GDM1 (cell line): ENCODE data around the gene OR4K2.
"Not testable (repeated sequence)": the region's sequence is repeated elsewhere in the genome, so short reads cannot be mapped to it uniquely, and the experiment has no call there.

Source experiments
- DNase-seq: peaks from one replicate; lab custom pipeline; 2025; lab: John Stamatoyannopoulos, UW

The OR4K2 gene

DNA sequence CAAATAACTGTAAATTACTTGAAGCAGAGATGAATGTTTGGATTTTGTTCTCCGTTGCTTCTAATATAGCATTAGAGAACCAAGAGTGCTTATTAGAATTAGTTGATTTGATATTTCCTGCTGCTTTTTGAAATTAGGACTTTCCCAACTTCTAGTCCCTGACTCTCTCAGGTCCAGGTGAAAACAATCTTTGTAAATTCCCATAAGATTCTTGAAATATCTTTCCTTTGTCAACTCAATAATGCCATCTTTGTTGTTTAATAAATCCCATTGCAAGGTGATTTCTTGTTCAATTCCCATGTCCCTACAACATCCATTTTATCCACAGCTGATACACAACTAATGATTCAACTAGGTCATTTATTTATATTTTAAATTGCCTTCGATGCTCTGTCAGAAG lies at the start of gene OR4K2:
TSS of gene OR4K2 (plus strand) at position 301 of the 400 bp plus-strand sequence. CDS start 1,126 bp downstream, outside the sequence.
- DNase-seq = no peak

DNA sequence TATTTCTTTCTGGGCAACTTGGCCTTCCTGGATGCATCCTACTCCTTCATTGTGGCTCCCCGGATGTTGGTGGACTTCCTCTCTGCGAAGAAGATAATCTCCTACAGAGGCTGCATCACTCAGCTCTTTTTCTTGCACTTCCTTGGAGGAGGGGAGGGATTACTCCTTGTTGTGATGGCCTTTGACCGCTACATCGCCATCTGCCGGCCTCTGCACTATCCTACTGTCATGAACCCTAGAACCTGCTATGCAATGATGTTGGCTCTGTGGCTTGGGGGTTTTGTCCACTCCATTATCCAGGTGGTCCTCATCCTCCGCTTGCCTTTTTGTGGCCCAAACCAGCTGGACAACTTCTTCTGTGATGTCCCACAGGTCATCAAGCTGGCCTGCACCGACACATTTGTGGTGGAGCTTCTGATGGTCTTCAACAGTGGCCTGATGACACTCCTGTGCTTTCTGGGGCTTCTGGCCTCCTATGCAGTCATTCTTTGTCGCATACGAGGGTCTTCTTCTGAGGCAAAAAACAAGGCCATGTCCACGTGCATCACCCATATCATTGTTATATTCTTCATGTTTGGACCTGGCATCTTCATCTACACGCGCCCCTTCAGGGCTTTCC lies 47.2 kb upstream of the OR4K2 start:
- DNase-seq = not testable (repeated sequence)

- no peak for DNase-seq
Observed at GRCh38 chr14:19828314-19828713, 46.6 kb upstream of the OR4K2 start.

GRCh38 chr14:19834203-19834848 lies 40.6 kb upstream of the OR4K2 start:
- not testable (repeated sequence) for DNase-seq

GRCh38 chr14:19838433-19838832 lies 36.5 kb upstream of the OR4K2 start:
- no peak for DNase-seq

- no peak for DNase-seq
Observed at GRCh38 chr14:19851365-19851764, 23.6 kb upstream of the OR4K2 start.

DNA sequence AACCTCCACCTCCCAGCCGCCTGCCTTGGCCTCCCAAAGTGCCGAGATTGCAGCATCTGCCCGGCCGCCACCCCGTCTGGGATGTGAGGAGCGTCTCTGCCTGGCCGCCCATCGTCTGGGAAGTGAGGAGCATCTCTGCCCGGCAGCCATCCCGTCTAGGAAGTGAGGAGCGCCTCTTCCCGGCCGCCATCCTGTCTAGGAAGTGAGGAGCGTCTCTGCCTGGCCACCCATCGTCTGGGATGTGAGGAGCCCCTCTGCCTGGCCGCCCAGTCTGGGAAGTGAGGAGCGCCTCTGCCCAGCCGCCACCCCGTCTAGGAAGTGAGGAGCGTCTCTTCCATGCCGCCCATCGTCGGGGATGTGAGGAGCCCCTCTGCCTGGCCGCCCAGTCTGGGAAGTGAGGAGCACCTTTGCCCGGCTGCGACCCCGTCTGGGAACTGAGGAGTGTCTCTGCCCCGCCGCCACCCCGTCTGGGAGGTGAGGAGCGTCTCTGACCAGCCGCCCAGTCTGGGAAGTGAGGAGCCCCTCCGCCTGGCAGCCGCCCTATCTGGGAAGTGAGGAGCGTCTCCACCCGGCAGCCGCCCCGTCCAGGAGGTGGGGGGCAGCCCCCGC lies 8.8 kb upstream of the OR4K2 start:
- not testable (repeated sequence) for DNase-seq

- DNase-seq = no peak
Observed at GRCh38 chr14:19873178-19873577, 1.8 kb upstream of the OR4K2 start.

DNA sequence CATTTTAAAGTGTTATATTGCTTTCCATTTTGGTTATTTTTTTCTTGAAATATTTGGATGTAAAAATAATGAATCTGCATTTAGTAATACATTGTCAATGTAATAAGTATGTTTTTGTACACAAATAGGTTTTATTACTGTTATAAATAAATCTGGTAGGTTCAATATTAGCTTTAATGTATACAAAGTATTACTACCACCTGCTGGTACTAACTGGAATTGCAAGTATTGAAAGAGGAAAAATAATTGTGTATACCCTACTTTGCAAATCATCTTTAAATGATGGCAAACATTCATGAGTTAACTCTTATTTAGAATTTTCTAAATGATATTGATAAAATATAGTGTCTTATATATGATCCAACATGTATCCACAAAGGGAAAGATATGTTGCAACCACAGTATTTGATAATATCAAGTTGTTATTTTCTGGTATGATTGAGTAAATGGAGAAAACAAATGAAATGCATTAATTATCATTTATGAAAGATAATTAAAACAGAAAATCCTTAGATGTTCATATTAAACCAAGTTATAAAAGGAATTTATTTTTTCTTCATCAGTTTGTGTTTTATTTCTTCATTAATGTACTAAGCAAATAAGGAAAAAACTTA lies 3.2 kb downstream of the OR4K2 start:
- DNase-seq = no peak

- DNase-seq = no peak
Observed at GRCh38 chr14:19895282-19895681, 20.3 kb downstream of the OR4K2 start.

GRCh38 chr14:19900999-19901398 lies 26.1 kb downstream of the OR4K2 start:
- DNase-seq = no peak

DNA sequence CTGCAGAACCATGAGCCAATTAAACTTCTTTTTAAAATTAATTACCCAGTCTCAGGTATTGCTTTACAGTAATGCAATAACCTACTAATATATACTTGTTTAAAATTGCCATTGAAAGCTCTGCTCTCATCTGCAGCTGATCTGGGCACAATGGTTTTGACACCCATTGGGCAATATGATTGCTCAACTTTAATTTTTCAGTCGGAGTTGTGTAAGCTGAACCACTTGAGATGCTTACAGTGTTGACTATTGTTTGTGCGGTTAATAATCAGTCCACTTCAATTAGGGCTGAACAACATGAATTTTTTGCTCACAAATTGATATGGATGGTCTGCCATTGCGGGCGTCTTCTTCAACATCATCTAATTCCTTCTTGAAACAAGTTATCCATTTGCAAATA lies 27.5 kb downstream of the OR4K2 start:
- no peak for DNase-seq

- no peak for DNase-seq
Observed at GRCh38 chr14:19906665-19907064, 31.7 kb downstream of the OR4K2 start.

- DNase-seq = no peak
Observed at GRCh38 chr14:19911114-19911513, 36.2 kb downstream of the OR4K2 start.

GRCh38 chr14:19917243-19917642 lies 42.3 kb downstream of the OR4K2 start:
- no peak for DNase-seq

GRCh38 chr14:19917955-19918518 lies 43.1 kb downstream of the OR4K2 start:
- DNase-seq = no peak

DNA sequence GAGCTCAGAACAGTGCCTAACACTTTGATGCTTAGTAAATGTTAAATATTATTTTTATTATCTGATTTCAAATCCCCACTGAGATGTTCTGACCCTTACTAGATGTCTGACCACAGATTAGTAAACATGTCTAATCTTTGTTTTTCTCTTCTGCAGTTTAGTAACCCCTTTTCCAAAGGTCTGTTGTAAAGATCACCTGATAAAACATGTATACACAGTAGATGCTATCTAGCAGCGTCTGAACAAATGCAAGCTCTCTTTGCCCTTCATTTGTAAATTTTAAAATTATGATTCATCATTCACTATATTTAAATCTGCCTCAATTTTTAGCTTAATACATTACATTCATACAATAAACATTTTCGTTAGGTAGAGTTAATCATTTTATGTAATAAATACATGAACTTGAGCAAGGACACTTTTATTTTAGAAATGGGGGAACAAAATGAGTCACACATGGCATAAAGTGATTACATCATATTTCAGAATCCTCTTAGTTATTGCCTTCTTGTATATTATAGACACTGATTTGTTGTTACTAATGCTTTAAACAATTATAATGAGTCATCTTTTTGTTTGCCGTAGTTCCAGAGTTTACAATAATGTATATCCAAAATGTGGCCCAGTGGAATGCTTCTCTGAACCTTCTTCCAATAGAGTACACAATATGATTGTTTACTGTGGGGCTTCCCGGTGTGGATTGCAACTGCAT lies 43.8 kb downstream of the OR4K2 start:
- DNase-seq = no peak

DNA sequence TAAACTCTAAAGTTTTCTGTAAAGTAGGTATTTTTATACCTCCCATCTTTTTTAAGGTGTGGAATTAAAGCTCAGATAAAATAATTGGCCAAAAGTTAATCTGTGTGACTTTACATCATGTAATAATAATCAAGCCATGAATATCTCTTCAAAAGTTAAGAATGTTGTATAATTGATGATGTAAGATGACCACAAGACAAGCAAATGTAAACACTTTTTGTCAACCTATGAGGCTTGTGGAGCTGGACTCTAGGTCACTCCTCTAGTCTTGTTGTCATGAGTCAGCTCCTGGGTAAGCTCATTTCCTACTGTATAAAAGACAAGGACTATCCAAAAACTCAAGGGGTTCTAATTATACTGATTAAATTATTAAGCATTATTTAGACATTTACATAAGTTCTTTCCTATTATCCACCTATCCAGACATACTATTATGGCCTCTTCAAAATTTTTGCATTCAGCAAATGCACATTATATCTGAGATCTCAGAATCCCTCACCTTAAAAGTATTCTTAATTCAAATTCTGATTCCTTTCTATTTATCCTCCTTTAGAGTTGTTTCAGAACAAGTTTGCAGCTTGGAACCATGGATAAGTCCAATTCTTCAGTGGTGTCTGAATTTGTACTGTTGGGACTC lies 45.2 kb downstream of the OR4K2 start, which contains the start of gene OR4K5:
TSS of gene OR4K5 (plus strand) at position 587 of the 637 bp plus-strand sequence. CDS start at position 587, 0 bp downstream.
- no peak for DNase-seq

DNA sequence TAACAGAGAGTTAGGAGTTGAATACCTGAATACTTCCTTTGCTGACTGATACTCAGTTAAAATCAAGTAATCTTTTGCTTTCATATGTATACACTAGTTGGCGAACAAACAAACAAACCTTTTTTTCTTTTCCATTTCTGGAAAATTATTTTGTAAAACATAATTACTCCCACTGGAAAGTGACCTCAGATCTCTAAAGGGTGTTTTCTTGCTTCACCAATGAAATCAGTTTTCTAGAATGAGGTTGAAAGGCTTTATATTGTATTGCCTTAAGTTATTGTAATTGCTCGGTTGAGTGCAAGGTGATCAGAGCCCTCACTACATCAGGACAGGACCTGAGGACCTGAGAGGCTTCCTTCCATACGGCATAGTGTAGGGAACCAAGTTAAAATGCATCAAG lies 55.7 kb downstream of the OR4K2 start, which contains the start of gene OR4K1:
TSS of gene OR4K1 (plus strand) at position 301 of the 400 bp plus-strand sequence. CDS start 4,750 bp downstream, outside the sequence.
- DNase-seq = no peak
